Body of pancreas (tissue), 4 donors: ENCODE data around the gene CA12.

ENCODE experiments used
- CTCF ChIP-seq, 7 experiments: fragments of 450-650 bp in 4 of 7; fragments of 200-600 bp in 3 of 7; sonication (generic) in 3 of 7; IDR thresholded peaks; one replicate each; pipeline ENCODE4 v1.5.1; 2016 to 2019; ENCODE audit warnings: antibody characterized with exemption in 7 of 7
- POLR2A ChIP-seq, 3 donors: fragments of 450-650 bp; IDR thresholded peaks; one replicate each; pipeline ENCODE4 v1.6.1; 2016; ENCODE audit warnings: antibody characterized with exemption in 3 of 3, mild to moderate bottlenecking in 2 of 3

GRCh38 chr15:63367900-63368299 lies 13.7 kb downstream of the CA12 start:
- TF ChIP-seq CTCF (IDR thresholded peaks at IDR 0.05) = no peak
- TF ChIP-seq POLR2A (IDR thresholded peaks at IDR 0.05) = no peak
